SK-N-SH treated with all-trans-retinoic acid at 6 μM for 48 hours (cell line): ENCODE data around the gene CNTN4.

Source experiments
- ARNTL ChIP-seq: fragments of 450-650 bp; formaldehyde crosslinking; IDR thresholded peaks from 2 replicates; pipeline ENCODE4 v1.5.0; 2020; ENCODE audit warnings: low read depth, mild to moderate bottlenecking, moderate library complexity, borderline replicate concordance
- CREB5 ChIP-seq: fragments of 250-450 bp; sonication (Bioruptor Pico); IDR thresholded peaks from 2 replicates; pipeline ENCODE4 v1.5.1; 2020; ENCODE audit warnings: low read depth, mild to moderate bottlenecking, moderate library complexity
- CSDC2 ChIP-seq: fragments of 250-450 bp; sonication (Bioruptor Pico); IDR thresholded peaks from 2 replicates; pipeline ENCODE4 v1.5.0; 2020; ENCODE audit warnings: mild to moderate bottlenecking, moderate library complexity
- CSRNP3 ChIP-seq: fragments of 250-450 bp; sonication (Bioruptor Pico); IDR thresholded peaks from 2 replicates; pipeline ENCODE4 v1.5.1; 2021; ENCODE audit warnings: mild to moderate bottlenecking, moderate library complexity
- ISL1 ChIP-seq: fragments of 250-450 bp; sonication (Bioruptor Pico); IDR thresholded peaks from 2 replicates; pipeline ENCODE4 v2.1.2; 2022; ENCODE audit warnings: mild to moderate bottlenecking, moderate library complexity
- OSR1 ChIP-seq: fragments of 250-450 bp; sonication (Bioruptor Pico); IDR thresholded peaks from 2 replicates; pipeline ENCODE4 v1.8.0; 2022; ENCODE audit warnings: moderate library complexity, mild to moderate bottlenecking, inconsistent platforms
- PATZ1 ChIP-seq: fragments of 250-450 bp; sonication (Bioruptor Pico); IDR thresholded peaks from 2 replicates; pipeline ENCODE4 v1.8.0; 2020; ENCODE audit warnings: mild to moderate bottlenecking, moderate library complexity, borderline replicate concordance
- POU6F1 ChIP-seq: fragments of 250-450 bp; sonication (Bioruptor Pico); IDR thresholded peaks from 2 replicates; pipeline ENCODE4 v1.8.0; 2021; ENCODE audit warnings: low read depth, mild to moderate bottlenecking, moderate library complexity, borderline replicate concordance
- RARB ChIP-seq: fragments of 250-450 bp; sonication (Bioruptor Pico); IDR thresholded peaks from 2 replicates; pipeline ENCODE4 v1.8.0; 2021; ENCODE audit warnings: mild to moderate bottlenecking, moderate library complexity
- ZC3H10 ChIP-seq: fragments of 250-450 bp; sonication (Bioruptor Pico); IDR thresholded peaks from 2 replicates; pipeline ENCODE4 v1.5.1; 2021; ENCODE audit warnings: mild to moderate bottlenecking, moderate library complexity
- ZFP3 ChIP-seq: fragments of 250-450 bp; sonication (Bioruptor Pico); IDR thresholded peaks from 2 replicates; pipeline ENCODE4 v1.5.0; 2020; ENCODE audit warnings: mild to moderate bottlenecking, moderate library complexity
- ZFP30 ChIP-seq: fragments of 450-650 bp; formaldehyde crosslinking; IDR thresholded peaks from 2 replicates; pipeline ENCODE4 v1.5.0; 2022; ENCODE audit warnings: mild to moderate bottlenecking, moderate library complexity
- ZNF565 ChIP-seq: fragments of 450-650 bp; formaldehyde crosslinking; conservative IDR thresholded peaks from 2 replicates; pipeline ENCODE4 v1.5.0; 2020; ENCODE audit warnings: low read depth, mild to moderate bottlenecking, moderate library complexity
- ZNF8 ChIP-seq: fragments of 450-650 bp; formaldehyde crosslinking; IDR thresholded peaks from 2 replicates; pipeline ENCODE4 v1.5.0; 2020; ENCODE audit warnings: mild to moderate bottlenecking, moderate library complexity

- TF ChIP-seq ZFP30 (CRISPR knock-in tag) (no peak), CREB5 (CRISPR knock-in tag) (no peak), ZNF8 (CRISPR knock-in tag) (no peak), CSRNP3 (no peak), OSR1 (CRISPR knock-in tag) (no peak), PATZ1 (CRISPR knock-in tag) (no peak), POU6F1 (no peak), ISL1 (no peak), ARNTL (CRISPR knock-in tag) (no peak), ZC3H10 (CRISPR knock-in tag) (no peak), ZFP3 (CRISPR knock-in tag) (no peak), CSDC2 (no peak), RARB (no peak), ZNF565 (CRISPR knock-in tag) (no peak)
These were observed 561.2 kb downstream of the CNTN4 start for GRCh38 chr3:2659896-2660295.
